Neutrophil (primary cell): Measurements from ENCODE around the gene FBXO46.

Experiments used
- H3K27ac ChIP-seq: fragments of 200-600 bp; sonication (generic); 2 replicates; pipeline ENCODE4 v1.5.1; 2016; ENCODE audit warnings: mild to moderate bottlenecking, moderate library complexity
- H3K27me3 ChIP-seq: fragments of 200-600 bp; sonication (generic); 2 replicates; pipeline ENCODE4 v1.6.0; 2016; ENCODE audit warnings: mild to moderate bottlenecking
- H3K36me3 ChIP-seq: fragments of 200-600 bp; sonication (generic); 2 replicates; pipeline ENCODE4 v1.5.1; 2017
- H3K4me1 ChIP-seq, 2 experiments: fragments of 200-600 bp in 1 of 2; sonication (generic) in 1 of 2; 1 replicate in 1 of 2; 2 replicates in 1 of 2; pipeline versions ENCODE4 v1.5.1 to v1.6.1; 2013 to 2016; ENCODE audit warnings: low read depth in 1 of 2, low read length in 1 of 2, mild to moderate bottlenecking in 1 of 2, moderate library complexity in 1 of 2; ENCODE audit not compliant: control insufficient read depth in 1 of 2, insufficient read depth in 1 of 2
- H3K4me3 ChIP-seq, 2 experiments: fragments of 200-600 bp in 1 of 2; sonication (generic) in 1 of 2; 1 replicate in 1 of 2; 2 replicates in 1 of 2; pipeline ENCODE4 v1.5.1; 2013 to 2016; ENCODE audit warnings: low read depth in 1 of 2, low read length in 1 of 2, mild to moderate bottlenecking in 1 of 2, moderate library complexity in 1 of 2
- H3K9me3 ChIP-seq: fragments of 200-600 bp; sonication (generic); 2 replicates; pipeline ENCODE4 v1.5.1; 2016
- CTCF ChIP-seq: fragments of 200-600 bp; sonication (generic); IDR thresholded peaks from 2 replicates; pipeline ENCODE4 v1.5.1; 2016; ENCODE audit warnings: antibody characterized with exemption

Gene FBXO46

GRCh38 chr19:45767410-45767880, 36.7 kb upstream of the FBXO46 start:
- H3K27ac ChIP-seq, result no peak overlapping the region
- peaks cover 29 to 34% of the 10 kb centered on the region in 2 experiments for H3K4me1 ChIP-seq
- no peaks in the 10 kb centered on the region for H3K36me3 ChIP-seq
- no peak for TF ChIP-seq CTCF
- no peaks in the 10 kb centered on the region for H3K9me3 ChIP-seq
- H3K27me3 ChIP-seq, result peaks cover 100% of the 10 kb centered on the region
- H3K4me3 ChIP-seq, result no peak overlapping the region

- peaks cover 29 to 34% of the 10 kb centered on the region in 2 experiments for H3K4me1 ChIP-seq
- H3K27me3 ChIP-seq, result peaks cover 100% of the 10 kb centered on the region
- TF ChIP-seq CTCF, result no peak
- H3K27ac ChIP-seq, result no peak overlapping the region
- no peaks in the 10 kb centered on the region for H3K9me3 ChIP-seq
- H3K36me3 ChIP-seq, result no peaks in the 10 kb centered on the region
- H3K4me3 ChIP-seq, result no peak overlapping the region
Observed at GRCh38 chr19:45766869-45767346, 36.2 kb upstream of the FBXO46 start.

GRCh38 chr19:45766296-45766868, 35.7 kb upstream of the FBXO46 start:
- Histone ChIP-seq H3K27me3 (peaks cover 100% of the 10 kb centered on the region), H3K9me3 (no peaks in the 10 kb centered on the region), H3K4me3 (no peak overlapping the region), H3K36me3 (no peaks in the 10 kb centered on the region), H3K4me1 (peaks cover 29 to 34% of the 10 kb centered on the region in 2 experiments), H3K27ac (no peak overlapping the region)
- TF ChIP-seq CTCF, result no peak

- peaks cover 29 to 34% of the 10 kb centered on the region in 2 experiments for H3K4me1 ChIP-seq
- peaks cover 100% of the 10 kb centered on the region for H3K27me3 ChIP-seq
- no peak overlapping the region for H3K27ac ChIP-seq
- no peaks in the 10 kb centered on the region for H3K36me3 ChIP-seq
- H3K9me3 ChIP-seq, result no peaks in the 10 kb centered on the region
- no peak for TF ChIP-seq CTCF
- no peak overlapping the region for H3K4me3 ChIP-seq
Observed at GRCh38 chr19:45765702-45766295, 35.1 kb upstream of the FBXO46 start.

GRCh38 chr19:45764945-45765701, 34.4 kb upstream of the FBXO46 start:
- Histone ChIP-seq H3K27ac (no peak overlapping the region), H3K9me3 (no peaks in the 10 kb centered on the region), H3K4me1 (peaks cover 23 to 27% of the 10 kb centered on the region in 2 experiments), H3K4me3 (no peak overlapping the region), H3K36me3 (no peaks in the 10 kb centered on the region), H3K27me3 (peaks cover 100% of the 10 kb centered on the region)
- TF ChIP-seq CTCF, result no peak
